Suprapubic skin (tissue), 3 donors: ENCODE results near the gene YWHAB.

Experiments used
- CTCF ChIP-seq, 2 donors: fragments of 200-600 bp in 1 of 2; fragments of 450-650 bp in 1 of 2; sonication (generic) in 1 of 2; IDR thresholded peaks; one replicate each; pipeline ENCODE4 v1.5.1; 2016 to 2019; ENCODE audit warnings: antibody characterized with exemption in 2 of 2, mild to moderate bottlenecking in 1 of 2, moderate library complexity in 1 of 2
- POLR2A ChIP-seq, 2 donors: fragments of 450-650 bp; IDR thresholded peaks; one replicate each; pipeline ENCODE4 v1.6.1; 2017; ENCODE audit warnings: antibody characterized with exemption in 2 of 2, mild to moderate bottlenecking in 2 of 2, moderate library complexity in 2 of 2

- TF ChIP-seq POLR2A (IDR thresholded peaks at IDR 0.05) = no peak
- no peak for TF ChIP-seq CTCF (IDR thresholded peaks at IDR 0.05)
These were observed 35.8 kb upstream of the YWHAB start for GRCh38 chr20:44849703-44850102.
